ENCODE measurements around the gene AEBP1.

DNA sequence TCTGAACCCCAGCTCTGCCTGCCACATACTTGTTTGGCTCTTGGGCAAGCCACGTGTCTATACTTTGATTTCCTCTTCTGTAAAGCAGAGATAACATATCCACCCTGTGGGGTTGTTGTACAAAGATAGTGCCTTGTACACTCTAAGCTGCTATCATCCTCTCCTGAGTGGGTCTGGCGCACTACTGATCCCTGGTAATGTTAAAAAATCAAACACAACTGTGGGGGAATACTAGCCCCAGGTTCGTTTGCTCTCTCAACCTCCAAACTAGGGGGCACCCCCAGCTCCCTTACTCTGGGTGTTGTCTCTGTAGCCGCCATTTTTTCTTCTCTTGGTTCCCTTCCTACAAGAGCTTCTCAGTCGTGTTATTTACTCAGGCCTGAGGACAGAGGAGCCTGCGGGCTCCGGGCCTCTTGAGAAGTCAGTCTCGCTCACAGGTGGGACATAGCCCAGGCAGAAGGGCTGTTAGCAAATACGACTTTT, 22.8 kb upstream of the AEBP1 start:
- TF ChIP-seq, protein P1, sequence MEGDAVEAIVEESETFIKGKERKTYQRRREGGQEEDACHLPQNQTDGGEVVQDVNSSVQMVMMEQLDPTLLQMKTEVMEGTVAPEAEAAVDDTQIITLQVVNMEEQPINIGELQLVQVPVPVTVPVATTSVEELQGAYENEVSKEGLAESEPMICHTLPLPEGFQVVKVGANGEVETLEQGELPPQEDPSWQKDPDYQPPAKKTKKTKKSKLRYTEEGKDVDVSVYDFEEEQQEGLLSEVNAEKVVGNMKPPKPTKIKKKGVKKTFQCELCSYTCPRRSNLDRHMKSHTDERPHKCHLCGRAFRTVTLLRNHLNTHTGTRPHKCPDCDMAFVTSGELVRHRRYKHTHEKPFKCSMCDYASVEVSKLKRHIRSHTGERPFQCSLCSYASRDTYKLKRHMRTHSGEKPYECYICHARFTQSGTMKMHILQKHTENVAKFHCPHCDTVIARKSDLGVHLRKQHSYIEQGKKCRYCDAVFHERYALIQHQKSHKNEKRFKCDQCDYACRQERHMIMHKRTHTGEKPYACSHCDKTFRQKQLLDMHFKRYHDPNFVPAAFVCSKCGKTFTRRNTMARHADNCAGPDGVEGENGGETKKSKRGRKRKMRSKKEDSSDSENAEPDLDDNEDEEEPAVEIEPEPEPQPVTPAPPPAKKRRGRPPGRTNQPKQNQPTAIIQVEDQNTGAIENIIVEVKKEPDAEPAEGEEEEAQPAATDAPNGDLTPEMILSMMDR (IDR thresholded peaks at IDR 0.05), result no peak
- TF ChIP-seq POLR2A (IDR thresholded peaks at IDR 0.05; ENCODE audit: low read depth) (no peak), POLR2AphosphoS5 (IDR thresholded peaks at IDR 0.05) (no peak), EP300 (IDR thresholded peaks at IDR 0.05) (no peak)

All from esophagus muscularis mucosa (tissue), 4 donors.